ENCODE data around the gene PTK7.

PTK7 gene
- total RNA-seq = 0.09 to 0.97 (median 0.52) reads per million in 3 donors

DNA sequence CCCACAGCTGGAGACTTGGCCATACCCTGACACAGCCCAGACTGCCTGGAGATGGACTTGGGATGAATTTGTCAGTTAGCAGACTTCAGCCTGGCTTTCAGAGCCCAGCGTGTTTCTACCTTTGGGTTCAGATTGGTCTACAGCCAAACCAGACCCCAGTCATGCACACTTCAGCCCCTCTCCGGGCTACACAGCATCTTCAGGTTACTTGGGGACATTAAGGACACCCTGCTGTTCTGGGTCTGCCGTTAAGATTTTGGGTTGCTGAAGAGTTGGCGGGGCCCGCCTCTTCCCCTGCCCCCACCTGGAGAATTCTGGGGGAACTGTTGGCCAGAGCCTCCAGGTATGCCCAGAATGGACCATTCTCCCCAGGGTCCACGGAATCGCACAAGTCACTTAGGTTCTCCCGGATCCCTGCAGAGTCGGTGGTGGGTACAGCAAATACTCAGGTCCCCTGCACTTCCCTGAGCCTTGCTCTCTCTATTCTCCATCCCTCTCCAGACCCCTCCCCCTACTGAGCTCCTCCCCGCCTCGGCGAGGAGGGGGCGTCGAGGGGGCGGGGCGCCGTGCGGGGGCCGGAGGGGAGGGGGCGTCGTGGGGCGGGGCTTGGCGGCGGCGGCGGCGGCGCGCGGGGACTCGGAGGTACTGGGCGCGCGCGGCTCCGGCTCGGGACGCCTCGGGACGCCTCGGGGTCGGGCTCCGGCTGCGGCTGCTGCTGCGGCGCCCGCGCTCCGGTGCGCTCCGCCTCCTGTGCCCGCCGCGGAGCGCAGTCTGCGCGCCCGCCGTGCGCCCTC, at the start of gene PTK7:
Gene PTK7 (plus strand): TSS at position 645 of the 794 bp plus-strand sequence. CDS start 175 bp downstream, outside the sequence.
- no peak for DNase-seq
- Histone ChIP-seq H3K4me3 (ENCODE audit: insufficient read depth, low read depth, low read length, poor library complexity, severe bottlenecking) (peak within 1 kb of the TSS; percentile 46), H3K36me3 (ENCODE audit: control insufficient read depth, insufficient read depth, low read length) (no peaks in the 10 kb centered on the region), H3K4me1 (ENCODE audit: control insufficient read depth, insufficient read depth, low read length, poor library complexity, severe bottlenecking) (peaks cover 14% of the 10 kb centered on the region), H3K27ac (ENCODE audit: insufficient read depth, low read length, poor library complexity, severe bottlenecking) (no peak within 1 kb of the TSS), H3K9me3 (ENCODE audit: control insufficient read depth, low read length) (no peaks in the 10 kb centered on the region), H3K27me3 (replicated peaks; ENCODE audit: control insufficient read depth, insufficient read depth, low read length, poor library complexity, severe bottlenecking) (peaks cover 9% of the 10 kb centered on the region)

DNA sequence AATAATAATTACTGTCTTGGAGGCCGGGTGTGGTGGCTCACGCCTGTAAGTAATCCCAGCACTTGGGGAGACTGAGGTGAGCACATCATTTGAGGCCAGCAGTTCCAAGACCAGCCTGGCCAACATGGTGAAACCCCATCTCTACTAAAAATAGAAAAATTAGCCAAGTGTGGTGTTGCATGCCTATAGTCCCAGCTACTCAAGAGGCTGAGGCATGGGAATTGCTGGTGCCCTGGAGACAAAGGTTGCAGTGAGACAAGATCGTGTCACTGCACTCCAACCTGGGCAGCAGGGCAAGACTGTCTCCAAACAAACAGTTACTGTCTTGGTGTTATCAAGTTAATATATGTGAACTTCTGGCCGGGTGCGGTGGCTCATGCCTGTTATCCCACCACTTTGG, 49.7 kb upstream of the PTK7 start:
- no peak for DNase-seq
- peaks cover 9% of the 10 kb centered on the region for H3K4me1 ChIP-seq (ENCODE audit: control insufficient read depth, insufficient read depth, low read length, poor library complexity, severe bottlenecking)
- no peak overlapping the region for H3K27ac ChIP-seq (ENCODE audit: insufficient read depth, low read length, poor library complexity, severe bottlenecking)
- no peak overlapping the region for H3K4me3 ChIP-seq (ENCODE audit: insufficient read depth, low read depth, low read length, poor library complexity, severe bottlenecking)
- peaks cover 53% of the 10 kb centered on the region for H3K36me3 ChIP-seq (ENCODE audit: control insufficient read depth, insufficient read depth, low read length)
- H3K27me3 ChIP-seq (replicated peaks; ENCODE audit: control insufficient read depth, insufficient read depth, low read length, poor library complexity, severe bottlenecking) = no peaks in the 10 kb centered on the region
- no peaks in the 10 kb centered on the region for H3K9me3 ChIP-seq (ENCODE audit: control insufficient read depth, low read length)

DNA sequence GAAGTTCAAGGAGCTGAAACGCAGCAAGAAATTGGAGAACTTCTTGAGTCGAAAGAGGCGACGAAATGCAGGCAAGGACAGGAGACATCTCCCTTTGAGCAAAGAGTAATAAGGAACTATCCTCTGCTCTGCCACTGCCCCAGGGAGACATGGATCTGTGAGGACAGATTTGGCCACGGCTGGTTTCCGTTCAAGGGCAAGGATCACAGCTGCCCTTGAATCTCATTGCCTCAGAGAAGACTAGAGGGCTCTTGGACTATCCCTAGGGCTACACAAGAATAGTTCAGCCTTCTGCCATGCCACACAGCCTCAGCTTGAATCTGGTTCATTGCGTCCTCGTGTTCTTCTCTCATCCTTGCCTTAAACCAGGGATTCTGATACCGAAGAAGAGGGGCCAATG, 47.0 kb upstream of the PTK7 start:
- Histone ChIP-seq H3K27ac (ENCODE audit: insufficient read depth, low read length, poor library complexity, severe bottlenecking) (no peak overlapping the region), H3K36me3 (ENCODE audit: control insufficient read depth, insufficient read depth, low read length) (peaks cover 63% of the 10 kb centered on the region), H3K9me3 (ENCODE audit: control insufficient read depth, low read length) (no peaks in the 10 kb centered on the region), H3K4me3 (ENCODE audit: insufficient read depth, low read depth, low read length, poor library complexity, severe bottlenecking) (no peak overlapping the region), H3K4me1 (ENCODE audit: control insufficient read depth, insufficient read depth, low read length, poor library complexity, severe bottlenecking) (no peaks in the 10 kb centered on the region), H3K27me3 (replicated peaks; ENCODE audit: control insufficient read depth, insufficient read depth, low read length, poor library complexity, severe bottlenecking) (no peaks in the 10 kb centered on the region)
- no peak for DNase-seq

DNA sequence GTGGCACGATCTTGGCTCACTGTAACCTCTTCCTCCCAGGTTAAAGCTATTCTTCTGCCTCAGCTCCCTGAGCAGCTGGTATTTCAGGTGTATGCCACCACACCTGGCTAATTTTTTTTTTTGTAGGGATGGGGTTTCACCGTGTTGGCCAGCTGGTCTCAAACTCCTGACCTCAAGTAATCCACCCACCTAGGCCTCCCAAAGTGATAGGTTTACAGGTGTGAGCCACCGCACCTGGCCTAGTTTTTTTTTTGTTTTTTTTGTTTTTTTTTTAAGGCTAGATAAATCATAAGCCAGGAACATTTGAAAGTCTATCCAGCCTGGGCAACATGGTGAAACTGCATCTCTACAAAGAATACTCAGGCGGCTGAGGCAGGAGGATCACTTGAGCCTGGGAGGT, 43.8 kb upstream of the PTK7 start:
- H3K9me3 ChIP-seq (ENCODE audit: control insufficient read depth, low read length) = no peaks in the 10 kb centered on the region
- no peaks in the 10 kb centered on the region for H3K4me1 ChIP-seq (ENCODE audit: control insufficient read depth, insufficient read depth, low read length, poor library complexity, severe bottlenecking)
- H3K27ac ChIP-seq (ENCODE audit: insufficient read depth, low read length, poor library complexity, severe bottlenecking) = no peak overlapping the region
- no peak overlapping the region for H3K4me3 ChIP-seq (ENCODE audit: insufficient read depth, low read depth, low read length, poor library complexity, severe bottlenecking)
- no peaks in the 10 kb centered on the region for H3K27me3 ChIP-seq (replicated peaks; ENCODE audit: control insufficient read depth, insufficient read depth, low read length, poor library complexity, severe bottlenecking)
- DNase-seq = no peak
- H3K36me3 ChIP-seq (ENCODE audit: control insufficient read depth, insufficient read depth, low read length) = peaks cover 47% of the 10 kb centered on the region

DNA sequence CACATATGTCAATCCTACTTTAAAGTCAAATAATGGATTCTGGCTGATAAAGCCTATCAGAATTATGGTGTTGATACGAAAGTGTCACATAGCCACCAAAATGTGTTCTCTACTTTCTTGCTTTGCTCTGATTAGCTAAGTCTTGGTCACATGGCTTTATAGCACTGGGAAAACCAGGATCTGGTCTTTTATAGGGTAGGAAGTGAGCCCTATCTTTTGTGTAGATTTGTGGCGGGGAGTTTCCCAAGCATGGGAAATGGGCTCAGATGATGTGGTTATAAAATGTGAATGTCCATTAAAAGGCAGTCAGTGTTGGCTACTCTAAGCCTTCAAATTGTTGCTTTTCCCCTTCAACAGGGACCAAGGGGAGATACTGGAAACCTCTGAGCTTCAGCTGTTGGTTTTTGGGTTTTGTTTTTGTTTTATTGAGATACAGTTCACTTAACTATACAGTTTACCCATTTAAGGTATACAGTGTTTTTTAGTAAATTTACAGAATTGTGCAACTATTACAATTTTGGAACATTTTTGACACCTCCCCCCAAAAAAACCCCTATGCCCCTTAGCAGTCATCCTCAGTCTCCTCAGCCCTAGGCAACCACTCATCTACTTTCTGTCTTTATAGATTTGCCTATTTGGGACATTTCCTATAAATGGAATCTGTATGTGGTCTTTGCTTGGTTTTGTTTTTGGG, 42.5 kb upstream of the PTK7 start:
- H3K27me3 ChIP-seq (replicated peaks; ENCODE audit: control insufficient read depth, insufficient read depth, low read length, poor library complexity, severe bottlenecking) = no peaks in the 10 kb centered on the region
- no peaks in the 10 kb centered on the region for H3K9me3 ChIP-seq (ENCODE audit: control insufficient read depth, low read length)
- no peaks in the 10 kb centered on the region for H3K4me1 ChIP-seq (ENCODE audit: control insufficient read depth, insufficient read depth, low read length, poor library complexity, severe bottlenecking)
- H3K4me3 ChIP-seq (ENCODE audit: insufficient read depth, low read depth, low read length, poor library complexity, severe bottlenecking) = no peak overlapping the region
- DNase-seq = no peak
- no peak overlapping the region for H3K27ac ChIP-seq (ENCODE audit: insufficient read depth, low read length, poor library complexity, severe bottlenecking)
- peaks cover 50% of the 10 kb centered on the region for H3K36me3 ChIP-seq (ENCODE audit: control insufficient read depth, insufficient read depth, low read length)

DNA sequence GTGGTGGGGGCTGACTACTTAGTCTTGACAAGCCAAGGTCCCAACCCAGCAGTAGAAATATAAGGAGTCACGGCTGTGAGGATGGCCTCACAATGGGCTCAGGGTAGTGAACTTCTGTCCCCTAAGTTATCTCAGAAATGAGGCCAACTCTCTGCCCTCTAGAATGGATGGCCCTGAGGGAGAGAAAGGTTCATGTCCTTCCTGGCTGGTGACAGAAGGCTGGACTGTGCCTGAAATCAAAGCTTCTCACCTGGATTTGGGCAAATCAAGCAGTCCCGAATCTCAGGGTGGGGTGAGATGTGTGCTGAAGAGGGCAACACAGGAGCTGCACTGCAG, 42.0 kb upstream of the PTK7 start:
- Histone ChIP-seq H3K36me3 (ENCODE audit: control insufficient read depth, insufficient read depth, low read length) (peaks cover 50% of the 10 kb centered on the region), H3K9me3 (ENCODE audit: control insufficient read depth, low read length) (no peaks in the 10 kb centered on the region), H3K27ac (ENCODE audit: insufficient read depth, low read length, poor library complexity, severe bottlenecking) (no peak overlapping the region), H3K4me3 (ENCODE audit: insufficient read depth, low read depth, low read length, poor library complexity, severe bottlenecking) (no peak overlapping the region), H3K4me1 (ENCODE audit: control insufficient read depth, insufficient read depth, low read length, poor library complexity, severe bottlenecking) (no peaks in the 10 kb centered on the region), H3K27me3 (replicated peaks; ENCODE audit: control insufficient read depth, insufficient read depth, low read length, poor library complexity, severe bottlenecking) (no peaks in the 10 kb centered on the region)
- DNase-seq = no peak

DNA sequence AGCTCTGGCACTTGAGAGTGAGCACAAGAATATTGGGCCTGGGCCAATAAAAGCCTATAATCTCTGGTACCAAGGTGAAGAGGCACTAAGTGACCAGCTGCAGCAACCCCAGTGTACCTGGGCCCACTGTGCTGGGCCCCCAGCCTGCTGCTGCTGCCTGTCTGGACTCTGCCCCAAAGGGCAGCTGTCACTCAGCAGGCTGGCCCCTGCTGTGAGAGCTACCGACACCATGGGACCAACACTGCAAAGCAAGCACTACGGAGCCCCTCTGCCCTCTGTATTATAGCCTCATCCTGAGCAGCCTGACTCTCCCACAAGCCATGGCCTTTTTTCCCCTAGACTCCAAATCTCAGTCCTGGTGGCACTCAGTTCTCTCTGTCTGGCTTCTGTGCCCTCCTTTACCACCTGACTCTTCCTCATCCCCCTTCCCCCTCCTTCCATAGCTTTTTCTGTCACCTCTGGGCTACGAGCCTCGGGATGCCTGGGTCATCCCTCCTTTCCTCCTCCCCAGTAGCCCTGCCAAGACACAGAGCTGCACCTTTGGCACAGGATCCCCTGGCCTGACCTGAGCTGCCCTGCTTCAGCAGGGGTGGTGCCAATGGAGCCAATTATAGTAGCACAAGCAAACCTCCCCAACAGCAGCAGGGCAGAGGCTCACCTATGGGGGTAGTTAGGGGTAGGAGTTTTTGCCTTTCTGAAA, 40.5 kb upstream of the PTK7 start:
- H3K4me1 ChIP-seq (ENCODE audit: control insufficient read depth, insufficient read depth, low read length, poor library complexity, severe bottlenecking) = no peaks in the 10 kb centered on the region
- H3K9me3 ChIP-seq (ENCODE audit: control insufficient read depth, low read length) = no peaks in the 10 kb centered on the region
- peaks cover 49% of the 10 kb centered on the region for H3K36me3 ChIP-seq (ENCODE audit: control insufficient read depth, insufficient read depth, low read length)
- no peak overlapping the region for H3K27ac ChIP-seq (ENCODE audit: insufficient read depth, low read length, poor library complexity, severe bottlenecking)
- no peak overlapping the region for H3K4me3 ChIP-seq (ENCODE audit: insufficient read depth, low read depth, low read length, poor library complexity, severe bottlenecking)
- no peak for DNase-seq
- no peaks in the 10 kb centered on the region for H3K27me3 ChIP-seq (replicated peaks; ENCODE audit: control insufficient read depth, insufficient read depth, low read length, poor library complexity, severe bottlenecking)

DNA sequence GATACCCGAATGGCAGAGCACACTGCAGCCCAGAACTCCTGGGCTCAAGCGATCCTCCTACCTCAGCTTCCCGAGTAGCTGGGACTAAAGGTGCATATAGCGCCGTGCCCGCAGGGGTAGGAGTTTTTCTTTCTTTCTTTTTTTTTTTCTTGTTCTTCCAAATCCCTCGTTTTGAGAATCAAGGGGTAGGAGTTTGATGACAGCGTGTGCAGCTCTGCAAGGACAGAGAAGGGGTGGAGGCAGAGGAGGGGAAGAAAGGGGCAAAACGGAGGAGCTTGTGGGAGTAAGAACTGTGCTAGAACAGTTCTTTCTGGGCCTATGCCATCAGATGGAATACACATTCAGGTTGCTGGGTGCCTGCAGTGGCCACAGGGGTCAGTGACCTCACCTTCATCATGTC, 39.4 kb upstream of the PTK7 start:
- no peak for DNase-seq
- Histone ChIP-seq H3K27me3 (replicated peaks; ENCODE audit: control insufficient read depth, insufficient read depth, low read length, poor library complexity, severe bottlenecking) (no peaks in the 10 kb centered on the region), H3K27ac (ENCODE audit: insufficient read depth, low read length, poor library complexity, severe bottlenecking) (no peak overlapping the region), H3K9me3 (ENCODE audit: control insufficient read depth, low read length) (no peaks in the 10 kb centered on the region), H3K4me1 (ENCODE audit: control insufficient read depth, insufficient read depth, low read length, poor library complexity, severe bottlenecking) (no peaks in the 10 kb centered on the region), H3K36me3 (ENCODE audit: control insufficient read depth, insufficient read depth, low read length) (peaks cover 50% of the 10 kb centered on the region), H3K4me3 (ENCODE audit: insufficient read depth, low read depth, low read length, poor library complexity, severe bottlenecking) (no peak overlapping the region)

DNA sequence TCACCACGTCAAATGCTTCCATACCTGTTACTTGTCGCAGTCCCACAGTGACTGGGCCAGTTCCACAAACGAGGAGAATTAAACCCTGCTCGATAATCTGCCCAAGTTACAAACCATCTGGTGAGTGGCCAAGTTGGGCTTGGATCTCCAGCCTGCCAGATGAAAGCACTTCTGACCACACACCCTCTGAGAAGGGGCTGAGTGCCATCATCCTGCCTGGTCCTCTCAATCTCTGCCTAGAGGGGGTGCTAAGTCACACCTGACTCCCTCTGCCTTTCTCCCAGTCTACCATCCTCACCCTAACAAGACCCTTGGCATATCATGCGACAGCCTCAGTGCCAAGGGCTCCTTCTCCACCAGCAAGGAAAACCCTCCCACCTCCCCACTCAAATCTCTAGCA, 38.9 kb upstream of the PTK7 start:
- peaks cover 47% of the 10 kb centered on the region for H3K36me3 ChIP-seq (ENCODE audit: control insufficient read depth, insufficient read depth, low read length)
- DNase-seq = no peak

DNA sequence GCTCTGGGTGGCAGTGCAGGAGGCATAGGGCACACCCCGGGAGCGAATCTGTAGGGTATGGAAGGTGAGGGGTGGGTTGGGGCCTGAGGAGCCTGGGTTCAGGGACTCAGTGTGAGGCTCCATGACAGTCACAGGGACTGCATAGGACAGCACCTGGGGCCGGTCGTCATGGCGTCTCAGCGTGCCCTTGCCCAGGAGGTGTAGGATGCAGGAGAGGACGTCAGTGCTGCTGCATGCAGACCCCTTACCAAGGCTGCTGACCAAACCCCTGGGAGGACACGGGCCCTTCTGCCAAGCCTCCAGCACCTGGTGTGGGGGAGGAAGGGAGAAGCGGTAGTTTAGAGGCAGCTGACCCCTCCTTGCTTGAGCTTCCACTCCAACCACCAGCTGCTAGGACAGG, 38.4 kb upstream of the PTK7 start:
- no peaks in the 10 kb centered on the region for H3K27me3 ChIP-seq (replicated peaks; ENCODE audit: control insufficient read depth, insufficient read depth, low read length, poor library complexity, severe bottlenecking)
- H3K4me1 ChIP-seq (ENCODE audit: control insufficient read depth, insufficient read depth, low read length, poor library complexity, severe bottlenecking) = no peaks in the 10 kb centered on the region
- no peak overlapping the region for H3K4me3 ChIP-seq (ENCODE audit: insufficient read depth, low read depth, low read length, poor library complexity, severe bottlenecking)
- H3K9me3 ChIP-seq (ENCODE audit: control insufficient read depth, low read length) = no peaks in the 10 kb centered on the region
- H3K36me3 ChIP-seq (ENCODE audit: control insufficient read depth, insufficient read depth, low read length) = peaks cover 44% of the 10 kb centered on the region
- no peak for DNase-seq
- no peak overlapping the region for H3K27ac ChIP-seq (ENCODE audit: insufficient read depth, low read length, poor library complexity, severe bottlenecking)

More for the DNA sequence above, 38.9 kb upstream of the PTK7 start:
- no peak overlapping the region for H3K4me3 ChIP-seq (ENCODE audit: insufficient read depth, low read depth, low read length, poor library complexity, severe bottlenecking)
- no peaks in the 10 kb centered on the region for H3K27me3 ChIP-seq (replicated peaks; ENCODE audit: control insufficient read depth, insufficient read depth, low read length, poor library complexity, severe bottlenecking)
- no peaks in the 10 kb centered on the region for H3K9me3 ChIP-seq (ENCODE audit: control insufficient read depth, low read length)
- no peaks in the 10 kb centered on the region for H3K4me1 ChIP-seq (ENCODE audit: control insufficient read depth, insufficient read depth, low read length, poor library complexity, severe bottlenecking)
- H3K27ac ChIP-seq (ENCODE audit: insufficient read depth, low read length, poor library complexity, severe bottlenecking) = no peak overlapping the region

Data from effector memory CD4-positive, alpha-beta T cell (primary cell).